ENCODE measurements around the gene FLT3.
A peak's percentile ranks its signal among the peaks of the same experiment; 100 is the strongest.
"Not testable (repeated sequence)": the region's sequence is repeated elsewhere in the genome, so short reads cannot be mapped to it uniquely, and the experiment has no call there.

Gene FLT3

GRCh38 chr13:27965343-27965739 lies 135.0 kb downstream of the FLT3 start:
- H3K27ac ChIP-seq: peak overlapping the region; percentile 89
- TF ChIP-seq CTCF (conservative IDR thresholded peaks at IDR 0.05): no peak

GRCh38 chr13:27964741-27965323 lies 135.5 kb downstream of the FLT3 start:
- H3K27ac ChIP-seq: peak overlapping the region; percentile 89
- TF ChIP-seq CTCF (conservative IDR thresholded peaks at IDR 0.05): no peak

GRCh38 chr13:27964206-27964605 lies 136.2 kb downstream of the FLT3 start:
- not testable (repeated sequence) for H3K27ac ChIP-seq

- TF ChIP-seq CTCF (conservative IDR thresholded peaks at IDR 0.05): no peak
- no peak overlapping the region for H3K27ac ChIP-seq
These were observed 136.9 kb downstream of the FLT3 start for GRCh38 chr13:27963491-27963890.

GRCh38 chr13:27962982-27963381 lies 137.4 kb downstream of the FLT3 start:
- no peak for TF ChIP-seq CTCF (conservative IDR thresholded peaks at IDR 0.05)

GRCh38 chr13:27962128-27962841 lies 138.1 kb downstream of the FLT3 start:
- TF ChIP-seq CTCF (conservative IDR thresholded peaks at IDR 0.05): no peak
- no peak overlapping the region for H3K27ac ChIP-seq

More at GRCh38 chr13:27962982-27963381, 137.4 kb downstream of the FLT3 start:
- no peak overlapping the region for H3K27ac ChIP-seq

- peak overlapping the region; percentile 47; the same call in 1 of the 2 replicates for H3K27ac ChIP-seq
- TF ChIP-seq CTCF (conservative IDR thresholded peaks at IDR 0.05): no peak
These were observed 138.9 kb downstream of the FLT3 start for GRCh38 chr13:27961227-27962085.
